ENCODE results near the gene TLR7.

TLR7 gene

DNA sequence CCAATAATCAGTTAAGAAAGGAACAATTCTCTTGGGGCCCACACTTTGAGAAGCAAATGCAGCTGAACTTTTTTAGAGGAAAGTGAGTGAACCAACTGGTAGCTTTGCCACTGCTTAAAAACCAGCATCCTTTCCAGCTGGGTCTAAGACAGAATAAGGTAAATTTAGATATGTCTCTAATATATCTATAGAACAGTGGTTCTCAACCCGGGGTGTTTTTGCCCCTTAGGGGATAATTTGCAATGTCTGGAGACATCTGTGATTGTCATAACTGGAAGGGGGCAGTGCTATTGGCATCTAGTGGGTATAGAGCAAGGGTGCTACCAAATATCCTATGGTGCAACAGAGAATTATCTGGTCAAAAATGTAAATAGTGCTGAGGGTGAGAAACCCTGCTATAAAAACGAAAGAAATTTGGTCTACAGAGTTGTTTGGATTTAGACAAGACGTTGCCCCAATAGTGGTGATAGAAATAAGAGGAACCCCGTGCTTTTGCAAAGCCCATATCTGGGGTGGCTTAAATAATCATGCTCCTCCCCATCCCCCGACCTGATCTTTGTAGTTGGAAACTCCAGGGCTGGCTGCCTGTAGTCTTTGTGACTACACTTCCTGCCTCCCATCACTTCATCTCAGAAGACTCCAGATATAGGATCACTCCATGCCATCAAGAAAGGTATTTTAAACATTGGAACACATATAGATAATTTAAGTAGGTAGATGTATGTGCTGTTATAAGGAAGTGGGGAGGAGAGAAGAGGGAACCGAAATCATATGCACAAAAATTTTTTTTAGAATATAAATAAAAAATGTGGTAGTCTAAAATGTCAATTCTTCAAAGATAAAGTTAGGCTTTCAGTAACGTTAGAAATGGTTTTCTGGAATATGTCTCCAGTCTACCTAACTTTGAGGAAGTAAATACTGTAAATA lies at the start of gene TLR7:
TLR7 (plus strand) TSS at position 622 of the 927 bp plus-strand sequence. CDS start 507 bp downstream, outside the sequence.
- H3K27ac ChIP-seq, result peak within 1 kb of the TSS in 2 of 21 experiments; percentile 16 to 41
- H3K4me3 ChIP-seq, result no peak within 1 kb of the TSS

DNA sequence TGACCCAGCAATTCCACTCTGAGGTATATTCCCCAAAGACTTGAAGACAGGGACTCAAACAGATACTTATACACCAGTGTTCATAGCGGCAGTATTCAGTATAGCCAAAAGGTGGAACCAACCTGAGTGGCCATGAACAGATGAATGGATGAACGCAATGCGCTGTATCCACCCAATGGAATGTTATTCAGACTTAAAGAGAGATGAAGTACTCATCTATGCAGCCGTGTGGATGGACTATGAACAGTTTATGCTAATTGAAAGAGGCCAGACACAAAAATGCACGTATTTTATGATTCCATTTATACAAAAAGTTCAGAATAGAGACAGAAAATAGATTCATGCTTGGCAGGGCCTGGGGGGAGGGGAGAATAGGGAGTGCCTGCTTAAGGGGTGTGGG lies 49.3 kb upstream of the TLR7 start:
- Histone ChIP-seq H3K27ac (no peak overlapping the region), H3K4me3 (no peak overlapping the region)

- H3K4me3 ChIP-seq, result no peak overlapping the region
- H3K27ac ChIP-seq, result no peak overlapping the region
Measured at GRCh38 chrX:12819222-12819621, 47.6 kb upstream of the TLR7 start.

- no peak overlapping the region for H3K4me3 ChIP-seq
Measured at GRCh38 chrX:12820737-12821136, 46.1 kb upstream of the TLR7 start.

DNA sequence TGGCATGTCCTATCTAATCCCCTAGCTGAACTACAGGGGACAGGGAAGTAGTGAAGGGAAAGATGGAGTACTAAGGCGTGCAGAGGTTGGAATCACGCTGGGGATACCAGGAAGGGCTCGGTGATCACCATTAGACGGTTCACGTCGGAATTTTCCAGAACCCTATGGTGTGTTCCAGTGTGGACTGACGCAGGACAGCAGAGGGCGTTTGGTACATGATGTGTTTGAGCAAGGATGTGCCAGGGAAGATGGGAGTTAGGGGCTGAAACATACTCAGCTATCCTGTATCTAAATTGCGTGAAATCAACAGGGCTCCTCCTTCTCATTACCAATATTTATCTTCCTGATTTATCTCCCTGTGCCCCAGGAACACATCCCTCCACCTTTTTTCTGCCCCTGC lies 41.9 kb upstream of the TLR7 start:
- Histone ChIP-seq H3K4me3 (no peak overlapping the region), H3K27ac (no peak overlapping the region)

More at GRCh38 chrX:12820737-12821136, 46.1 kb upstream of the TLR7 start:
- H3K27ac ChIP-seq, result no peak overlapping the region

- Histone ChIP-seq H3K4me3 (no peak overlapping the region), H3K27ac (no peak overlapping the region)
Measured at GRCh38 chrX:12825801-12826200, 41.1 kb upstream of the TLR7 start.

DNA sequence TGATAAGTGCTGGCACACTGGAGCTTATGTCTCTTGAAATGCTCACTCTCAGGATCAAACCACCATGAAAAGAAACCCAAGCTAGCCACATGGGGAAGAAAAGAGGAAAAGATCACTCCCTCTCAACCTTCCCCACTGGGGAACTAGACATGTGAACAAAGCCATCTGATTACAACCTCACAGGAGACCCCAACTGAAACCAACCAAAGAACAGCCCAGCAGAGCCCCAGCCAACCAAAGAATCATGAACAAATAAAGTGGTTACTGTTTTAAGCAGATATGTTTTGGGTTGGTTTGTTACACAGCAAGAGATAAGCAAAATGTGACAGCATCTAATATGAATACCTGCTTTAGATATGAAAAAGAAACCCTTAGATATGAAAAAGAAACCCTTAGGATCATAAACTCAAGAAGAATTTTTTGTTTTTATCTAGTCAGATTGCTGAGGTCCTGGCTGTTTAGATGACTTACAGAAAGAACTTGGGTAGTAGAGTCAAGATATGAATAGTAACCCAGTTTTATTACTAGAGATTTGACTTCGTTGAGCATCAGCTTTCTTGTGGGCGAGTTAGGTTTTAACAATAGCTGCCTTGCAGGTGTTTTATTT lies 23.7 kb upstream of the TLR7 start:
- no peak overlapping the region for H3K27ac ChIP-seq
- H3K4me3 ChIP-seq, result no peak overlapping the region

- H3K27ac ChIP-seq, result peak overlapping the region in 1 of 21 experiments; percentile 31
- H3K4me3 ChIP-seq, result no peak overlapping the region
Measured at GRCh38 chrX:12843668-12844279, 23.1 kb upstream of the TLR7 start.

GRCh38 chrX:12844319-12844718 lies 22.6 kb upstream of the TLR7 start:
- peak overlapping the region in 1 of 21 experiments; percentile 31 for H3K27ac ChIP-seq
- no peak overlapping the region for H3K4me3 ChIP-seq

GRCh38 chrX:12865359-12865758 lies 1.5 kb upstream of the TLR7 start:
- Histone ChIP-seq H3K27ac (no peak overlapping the region), H3K4me3 (no peak overlapping the region)

DNA sequence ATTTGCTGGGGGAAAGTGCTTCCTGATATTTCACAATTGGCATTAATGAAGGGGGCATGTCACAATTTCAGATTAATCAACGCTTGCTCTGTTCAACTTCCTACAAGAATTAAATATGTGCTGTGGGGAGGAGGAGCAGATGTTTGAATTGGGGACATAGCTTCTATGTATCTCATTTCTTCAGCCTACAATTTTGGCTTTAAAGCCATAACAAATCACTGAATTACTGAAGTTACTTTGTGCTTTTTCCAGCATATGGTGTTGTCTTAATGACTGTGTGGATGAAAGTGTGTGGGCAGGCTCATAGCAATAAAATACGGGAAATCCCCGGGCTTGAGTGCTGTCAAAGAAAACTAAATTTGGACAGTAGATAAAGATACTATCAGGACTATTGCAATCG lies 813 bp downstream of the TLR7 start:
- Histone ChIP-seq H3K27ac (peak overlapping the region in 2 of 21 experiments; percentile 3 to 41), H3K4me3 (no peak overlapping the region)

DNA sequence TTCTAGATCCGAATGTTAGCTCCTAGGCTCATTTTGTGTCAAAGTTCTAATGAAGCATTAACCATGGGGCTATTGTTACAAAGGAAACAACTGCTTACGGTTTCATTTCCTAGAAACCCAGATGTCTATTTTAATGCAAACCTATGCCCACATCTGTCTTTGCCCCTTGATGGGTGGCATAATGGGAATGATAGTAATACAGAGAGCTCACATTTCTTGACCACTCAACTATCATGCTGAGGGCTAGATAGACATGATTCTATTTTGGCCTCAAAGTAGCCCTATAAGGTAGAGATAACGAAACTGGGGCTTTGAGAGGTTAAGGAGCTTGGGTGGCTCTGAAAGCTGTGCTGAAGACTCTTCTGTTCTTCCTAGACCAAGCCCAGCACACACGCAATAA lies 1.9 kb downstream of the TLR7 start:
- H3K27ac ChIP-seq, result peak overlapping the region in 2 of 21 experiments; percentile 14 to 24
- no peak overlapping the region for H3K4me3 ChIP-seq

- no peak overlapping the region for H3K4me3 ChIP-seq
- no peak overlapping the region for H3K27ac ChIP-seq
Measured at GRCh38 chrX:12871257-12871656, 4.4 kb downstream of the TLR7 start.

GRCh38 chrX:12872741-12873140 lies 5.9 kb downstream of the TLR7 start:
- no peak overlapping the region for H3K27ac ChIP-seq

DNA sequence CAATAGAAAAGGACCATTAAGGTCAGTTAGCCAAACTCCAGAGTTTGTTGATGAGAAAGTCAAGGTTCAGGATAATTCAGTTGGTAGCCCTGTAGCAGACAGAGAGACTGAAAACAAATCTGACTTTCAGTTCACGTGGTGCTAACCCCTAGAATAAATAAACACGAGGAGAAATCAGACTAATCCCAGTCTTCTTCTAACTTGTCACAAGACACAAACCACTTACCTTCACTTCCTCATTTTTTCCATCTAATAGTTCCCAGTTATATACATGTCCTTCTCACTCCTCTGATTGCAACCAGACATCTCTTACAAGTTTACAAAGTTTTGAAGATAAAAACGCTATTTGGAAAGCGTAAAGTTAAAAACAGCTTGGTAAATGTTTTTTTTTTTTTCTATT lies 7.7 kb downstream of the TLR7 start:
- Histone ChIP-seq H3K27ac (peak overlapping the region in 1 of 21 experiments; percentile 35), H3K4me3 (no peak overlapping the region)

More at GRCh38 chrX:12872741-12873140, 5.9 kb downstream of the TLR7 start:
- no peak overlapping the region for H3K4me3 ChIP-seq

DNA sequence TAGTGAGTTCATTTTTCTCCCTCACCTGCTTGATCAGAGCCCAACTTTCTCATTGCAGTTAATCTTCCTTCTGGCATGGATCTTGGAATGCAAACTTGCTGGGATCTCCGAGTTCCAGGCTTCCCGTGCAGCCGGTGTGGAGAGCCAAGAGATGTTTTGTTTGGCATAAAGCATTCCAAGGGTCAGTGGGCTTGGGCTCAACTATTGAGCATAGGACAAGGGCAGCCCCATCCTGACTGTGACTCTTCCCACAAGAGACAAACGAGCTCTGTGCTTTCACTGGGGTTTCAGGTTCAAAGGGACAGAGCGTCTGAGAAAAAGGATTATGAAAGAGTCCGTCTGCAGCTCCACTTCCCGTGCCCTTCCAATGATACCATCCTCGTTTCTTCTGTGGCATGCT lies 10.5 kb downstream of the TLR7 start:
- H3K27ac ChIP-seq, result no peak overlapping the region
- H3K4me3 ChIP-seq, result no peak overlapping the region

DNA sequence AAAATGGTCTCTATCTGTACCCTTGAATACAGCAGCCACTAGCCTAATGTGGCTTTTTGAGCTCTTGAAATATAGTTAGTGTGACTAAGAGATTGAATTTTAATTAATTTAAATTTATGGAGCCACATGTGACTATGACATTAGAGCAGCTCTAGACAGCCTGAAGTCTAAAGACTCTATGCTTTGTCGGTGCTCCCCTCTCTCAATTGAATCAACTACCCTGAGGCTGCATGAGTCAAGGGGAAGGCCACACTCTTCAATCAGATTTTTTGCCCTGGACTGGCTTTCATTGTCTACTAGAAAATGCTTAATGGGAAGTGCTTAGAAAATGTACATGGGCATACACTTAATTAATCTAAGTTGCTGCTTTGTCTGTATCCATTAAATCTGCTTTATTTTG lies 11.7 kb downstream of the TLR7 start:
- H3K27ac ChIP-seq, result no peak overlapping the region
- H3K4me3 ChIP-seq, result no peak overlapping the region

- Histone ChIP-seq H3K27ac (no peak overlapping the region), H3K4me3 (no peak overlapping the region)
Measured at GRCh38 chrX:12881914-12882313, 15.0 kb downstream of the TLR7 start.

GRCh38 chrX:12885508-12885907 lies 18.6 kb downstream of the TLR7 start:
- no peak overlapping the region for H3K4me3 ChIP-seq

DNA sequence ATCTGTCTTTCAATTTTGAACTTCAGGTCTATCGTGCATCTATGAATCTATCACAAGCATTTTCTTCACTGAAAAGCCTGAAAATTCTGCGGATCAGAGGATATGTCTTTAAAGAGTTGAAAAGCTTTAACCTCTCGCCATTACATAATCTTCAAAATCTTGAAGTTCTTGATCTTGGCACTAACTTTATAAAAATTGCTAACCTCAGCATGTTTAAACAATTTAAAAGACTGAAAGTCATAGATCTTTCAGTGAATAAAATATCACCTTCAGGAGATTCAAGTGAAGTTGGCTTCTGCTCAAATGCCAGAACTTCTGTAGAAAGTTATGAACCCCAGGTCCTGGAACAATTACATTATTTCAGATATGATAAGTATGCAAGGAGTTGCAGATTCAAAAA lies 19.7 kb downstream of the TLR7 start:
- Histone ChIP-seq H3K4me3 (no peak overlapping the region), H3K27ac (no peak overlapping the region)

More at GRCh38 chrX:12885508-12885907, 18.6 kb downstream of the TLR7 start:
- no peak overlapping the region for H3K27ac ChIP-seq

- H3K4me3 ChIP-seq, result no peak overlapping the region
Measured at GRCh38 chrX:12887141-12887540, 20.3 kb downstream of the TLR7 start.

More at GRCh38 chrX:12887141-12887540, 20.3 kb downstream of the TLR7 start:
- no peak overlapping the region for H3K27ac ChIP-seq

Data from skin epidermis (tissue), 12 donors.